HG03025 (cell line): ENCODE results near the gene C2orf76.
"Not testable (repeated sequence)": the region's sequence is repeated elsewhere in the genome, so short reads cannot be mapped to it uniquely, and the experiment has no call there.

Experiments used
- ATAC-seq: cut with Tn5 transposase; IDR thresholded peaks from one replicate; pipeline ENCODE4 v1.9.1; 2021; ENCODE audit warnings: mild to moderate bottlenecking, moderate library complexity; ENCODE audit not compliant: unreplicated experiment, low FRiP score

Gene C2orf76

DNA sequence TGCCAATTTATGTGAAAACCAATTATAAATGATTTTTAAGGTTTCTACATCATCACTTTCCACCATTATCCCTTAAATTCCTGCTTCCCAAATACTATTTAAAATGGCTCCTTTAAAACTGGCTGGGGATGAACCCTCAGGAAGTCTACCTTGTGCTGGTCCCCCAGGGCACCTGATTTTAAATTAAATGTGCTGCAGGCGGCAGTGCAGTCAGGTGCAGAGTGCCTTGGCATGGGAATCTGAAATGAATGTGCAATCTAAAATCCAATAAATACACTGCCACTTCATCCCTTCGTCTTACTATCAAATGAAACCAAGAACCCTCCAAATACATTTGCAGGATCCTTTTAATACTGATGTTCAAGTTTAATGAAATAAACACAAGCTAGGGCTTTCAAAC is 61.8 kb downstream of the C2orf76 start:
- no peak for ATAC-seq

GRCh38 chr2:119301413-119301812 is 65.2 kb downstream of the C2orf76 start:
- ATAC-seq: no peak

DNA sequence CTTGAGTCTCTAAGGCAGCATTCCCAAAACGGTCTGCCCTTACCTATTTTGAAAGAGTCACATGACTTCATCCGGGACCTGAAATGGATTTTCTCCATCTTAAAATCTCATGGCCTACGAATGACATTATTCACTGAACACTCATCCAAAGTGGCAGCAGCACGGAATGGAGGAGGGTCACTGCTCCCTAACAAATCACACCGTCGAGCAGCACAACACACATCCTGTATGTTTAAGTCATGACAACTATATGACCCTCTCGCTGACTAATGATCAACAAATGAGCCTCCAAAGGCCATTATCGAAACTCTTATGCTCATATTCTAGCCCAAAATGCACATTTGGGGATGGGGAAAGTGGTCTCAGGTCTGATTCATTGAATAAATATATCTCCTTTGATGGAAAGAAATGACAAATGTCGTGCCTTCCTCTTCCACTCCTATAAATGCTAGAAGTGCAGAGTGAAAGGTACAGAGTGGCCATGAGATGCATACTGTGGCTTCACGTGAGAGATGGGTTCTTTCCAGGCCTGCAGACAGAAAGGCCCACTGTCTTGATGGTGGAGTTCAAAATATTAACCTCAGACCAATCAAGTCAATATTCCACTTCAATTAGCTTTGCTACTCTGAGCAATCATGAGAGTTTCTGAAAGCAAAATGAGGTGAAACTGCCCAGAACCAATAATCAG is 70.8 kb downstream of the C2orf76 start:
- ATAC-seq: no peak

DNA sequence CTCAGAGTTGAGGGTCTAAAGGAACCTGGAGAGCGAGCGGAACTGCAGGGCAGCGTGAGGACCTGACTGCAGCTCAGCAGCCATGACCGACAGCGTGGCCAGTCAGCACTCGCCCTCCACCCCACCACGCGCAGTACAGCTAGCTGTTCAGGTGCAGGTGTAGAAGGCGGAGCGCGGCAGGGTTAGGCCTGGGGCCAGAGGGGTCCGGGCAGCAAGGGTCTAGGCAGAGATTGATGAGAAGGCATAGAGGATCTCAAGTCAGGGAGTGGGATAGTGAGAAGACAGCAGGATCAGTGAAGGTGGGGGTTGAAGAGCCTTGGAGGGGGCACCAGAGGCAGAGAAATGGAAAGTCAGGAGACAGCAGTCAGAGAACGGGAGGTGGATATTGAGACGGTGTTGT is 72.0 kb downstream of the C2orf76 start:
- no peak for ATAC-seq

DNA sequence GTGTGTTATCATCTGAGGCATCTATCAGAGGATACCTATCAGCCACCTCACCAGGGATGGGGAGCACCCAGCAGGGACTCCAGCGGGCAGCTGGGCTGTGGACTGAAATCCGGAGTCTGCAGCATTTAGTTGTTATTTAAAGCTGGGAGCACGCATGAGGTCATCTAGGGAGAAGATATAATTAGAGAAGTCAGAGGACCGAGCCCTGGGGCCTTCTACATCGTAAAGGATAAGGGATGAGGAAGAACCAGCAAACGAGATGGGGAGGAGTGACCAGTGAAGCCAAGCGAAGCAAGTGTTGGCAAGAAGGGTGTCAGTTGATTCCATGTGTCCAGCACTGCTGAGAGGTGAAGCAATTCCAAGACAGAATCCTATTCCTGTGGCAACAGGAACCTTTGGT is 72.7 kb downstream of the C2orf76 start:
- ATAC-seq: no peak

DNA sequence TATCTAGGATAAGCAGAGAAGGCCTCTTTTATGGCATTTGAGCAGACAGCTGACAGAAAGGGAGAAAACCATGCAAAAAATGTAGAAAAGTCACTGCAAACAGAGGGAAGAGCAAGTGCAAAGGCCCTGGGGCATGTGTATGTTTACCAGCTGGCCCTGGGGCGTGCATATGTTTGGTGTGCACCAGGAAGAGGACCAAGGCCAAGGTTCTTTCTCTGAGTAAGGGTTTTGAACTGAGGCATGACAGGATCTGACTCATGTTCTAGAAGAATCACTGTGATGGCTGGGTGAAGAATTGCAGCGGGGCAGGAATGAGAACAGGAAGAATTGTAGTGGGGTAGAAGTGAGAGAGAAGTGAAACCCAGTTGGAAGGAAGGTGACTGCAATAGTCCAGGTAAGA is 73.4 kb downstream of the C2orf76 start:
- ATAC-seq: no peak

GRCh38 chr2:119292226-119292625 is 74.4 kb downstream of the C2orf76 start:
- no peak for ATAC-seq

DNA sequence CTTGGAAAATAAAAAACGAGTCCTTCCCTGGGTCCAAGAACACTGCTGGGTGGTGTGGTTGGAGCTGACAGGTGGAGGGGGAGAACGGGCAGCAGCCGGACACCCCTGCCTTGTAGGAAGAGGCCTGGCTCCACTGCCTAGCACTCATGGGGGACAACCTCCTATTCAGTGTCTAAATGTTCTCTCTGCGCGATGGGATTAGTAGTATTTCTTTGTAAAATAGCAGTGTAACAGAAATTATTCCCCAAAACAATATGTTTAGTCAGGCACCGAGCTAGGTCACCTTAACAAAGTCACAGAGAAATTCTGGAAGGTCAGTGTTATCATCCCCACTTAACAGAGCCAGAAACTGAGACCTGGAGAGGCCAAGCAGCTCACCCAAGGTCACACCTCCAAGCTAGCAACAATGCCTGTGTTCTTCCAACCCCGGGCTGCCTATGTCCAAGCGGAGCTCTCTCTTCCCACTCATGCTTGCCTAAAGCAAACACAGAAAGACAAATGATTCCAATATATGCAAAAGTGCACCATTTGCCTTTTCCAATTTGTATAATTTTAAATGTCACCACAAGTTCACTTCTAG is 75.0 kb downstream of the C2orf76 start:
- no peak for ATAC-seq

- ATAC-seq: no peak
Measured at GRCh38 chr2:119290859-119291587, 75.6 kb downstream of the C2orf76 start.

DNA sequence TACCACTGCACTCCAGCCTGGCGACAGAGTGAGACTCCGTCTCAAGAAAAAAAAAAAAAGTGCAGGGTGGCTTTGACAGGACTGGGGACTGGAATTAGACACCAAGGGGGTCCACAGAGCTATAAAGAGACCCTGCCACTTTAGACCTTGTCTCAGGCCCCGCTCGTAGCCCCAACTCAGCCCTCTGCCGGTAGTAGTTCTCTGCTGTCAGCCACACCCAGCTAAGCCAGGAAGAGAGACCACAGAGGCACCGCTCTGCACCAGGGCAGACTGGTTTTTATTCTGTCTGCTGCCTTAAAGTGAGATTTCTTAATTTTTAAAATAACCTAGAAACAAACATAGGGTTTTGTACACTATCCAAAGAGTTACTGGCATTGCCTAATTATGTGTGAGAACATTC is 77.0 kb downstream of the C2orf76 start:
- no peak for ATAC-seq

DNA sequence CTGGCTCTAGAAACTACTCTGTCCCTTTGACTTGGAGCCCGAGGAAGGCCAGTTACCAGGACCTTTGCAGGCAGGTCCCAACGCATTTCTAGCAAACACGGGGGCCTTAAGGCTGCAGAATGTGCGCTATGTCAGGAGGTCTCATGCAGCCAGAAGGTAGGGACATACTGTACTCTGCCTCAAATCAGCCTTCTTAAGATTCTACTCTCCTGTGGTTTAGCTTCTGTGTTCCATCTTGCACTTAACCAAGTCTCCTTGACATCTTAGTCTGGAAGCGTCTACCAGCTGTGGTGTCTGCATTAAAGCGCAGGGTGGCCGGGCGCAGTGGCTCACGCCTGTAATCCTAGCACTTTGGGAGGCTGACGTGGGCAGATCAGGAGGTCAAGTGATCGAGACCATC is 77.5 kb downstream of the C2orf76 start:
- no peak for ATAC-seq

- ATAC-seq: no peak
Measured at GRCh38 chr2:119288576-119288975, 78.1 kb downstream of the C2orf76 start.

DNA sequence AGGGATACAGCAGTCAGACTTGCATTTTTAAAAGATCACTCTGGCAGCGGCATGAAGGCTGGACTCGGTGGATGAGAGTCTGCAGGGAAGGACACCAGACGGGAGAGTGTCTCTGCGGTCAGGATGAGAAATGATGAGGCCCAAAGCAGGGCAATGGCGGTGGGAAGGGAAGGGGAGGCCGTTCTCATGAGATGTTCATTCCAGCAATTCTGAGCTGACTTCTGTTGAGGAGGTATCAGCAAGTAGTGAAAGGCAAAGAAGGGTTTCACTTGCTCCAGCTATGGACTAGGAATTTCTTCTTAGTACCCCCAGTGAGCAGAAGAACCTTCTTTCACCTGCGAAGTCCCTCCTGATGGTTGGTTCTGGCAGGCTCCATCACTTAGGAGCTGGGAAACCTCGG is 80.0 kb downstream of the C2orf76 start:
- ATAC-seq: no peak

- no peak for ATAC-seq
Measured at GRCh38 chr2:119283873-119284331, 82.7 kb downstream of the C2orf76 start.

GRCh38 chr2:119282996-119283511 is 83.6 kb downstream of the C2orf76 start:
- ATAC-seq: no peak

DNA sequence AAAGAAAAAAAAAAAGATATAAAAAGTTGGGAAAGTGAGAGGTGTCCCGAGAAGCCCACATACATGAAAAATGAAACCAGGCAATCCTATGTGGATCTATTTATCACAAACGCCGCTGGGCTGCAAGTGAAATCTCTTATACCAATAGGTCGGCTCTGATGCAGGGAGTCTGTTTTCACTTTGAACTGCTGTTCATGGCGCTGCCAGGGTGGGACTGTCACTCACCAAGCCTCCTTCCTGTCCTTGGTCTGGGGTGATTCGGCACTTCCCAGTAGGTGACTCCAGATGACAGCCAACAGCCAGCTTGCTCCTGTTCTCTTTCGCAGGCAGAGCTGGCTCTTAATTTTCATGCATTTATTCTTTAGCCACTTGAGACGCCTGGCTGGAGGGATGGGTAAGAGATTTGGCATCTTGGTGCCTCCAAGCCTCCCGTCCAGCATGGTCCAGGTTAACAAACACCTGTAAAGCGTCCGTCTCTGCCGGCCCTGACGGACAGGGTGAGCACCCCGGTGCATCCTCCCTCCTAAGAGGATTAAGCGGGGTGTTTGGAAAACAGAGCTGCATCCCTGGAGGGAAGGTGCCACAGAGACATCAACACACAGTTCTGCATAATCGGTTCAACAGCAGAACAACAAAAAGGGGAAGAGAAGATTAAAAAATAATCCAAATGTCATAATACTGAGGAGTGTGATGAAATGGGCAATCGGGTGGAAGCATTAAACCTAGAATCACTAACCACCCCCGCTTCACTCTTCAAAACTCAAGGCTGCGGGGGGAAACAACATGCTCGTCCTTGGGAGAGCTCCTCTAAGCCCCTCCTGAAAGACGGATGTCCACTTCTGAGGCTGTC is 84.3 kb downstream of the C2orf76 start:
- ATAC-seq: no peak

DNA sequence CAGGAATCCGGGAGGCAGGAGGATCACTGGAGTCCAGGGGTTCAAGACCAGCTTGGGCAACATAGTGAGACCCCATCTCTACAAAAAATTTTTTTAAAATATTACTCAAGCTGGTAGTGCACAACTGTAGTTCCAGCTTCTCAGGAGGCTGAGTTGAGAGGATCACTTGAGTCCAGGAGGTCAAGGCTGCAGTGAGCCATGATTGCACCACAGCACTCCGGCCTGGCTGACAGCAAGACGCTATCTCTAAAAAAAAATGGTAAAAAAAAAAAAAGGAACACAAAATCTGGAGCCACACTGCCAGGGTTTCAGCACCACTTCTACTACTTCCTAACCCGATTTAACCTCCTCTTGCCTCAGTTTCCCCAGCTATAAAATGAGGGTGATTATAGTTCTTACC is 86.0 kb downstream of the C2orf76 start:
- no peak for ATAC-seq

DNA sequence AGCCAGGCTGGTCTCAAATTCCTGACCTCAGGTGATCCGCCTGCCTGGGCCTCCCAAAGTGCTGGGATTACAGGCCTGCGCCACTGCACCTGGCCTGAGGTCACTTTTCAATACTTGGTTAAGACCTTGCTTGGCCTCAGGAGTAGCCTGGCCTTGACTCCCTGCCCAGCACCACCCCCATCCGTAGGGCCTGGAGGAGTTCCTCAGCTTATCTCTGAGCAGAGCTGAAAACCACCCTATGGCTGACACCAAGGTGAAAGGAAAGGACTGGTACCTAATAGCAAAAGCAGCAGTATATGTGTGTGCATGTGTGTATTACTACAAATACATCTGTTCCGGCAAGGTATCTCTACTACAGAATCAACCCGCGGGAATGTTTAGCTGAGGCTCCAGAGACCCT is 87.0 kb downstream of the C2orf76 start:
- ATAC-seq: no peak

GRCh38 chr2:119278946-119279345 is 87.7 kb downstream of the C2orf76 start:
- no peak for ATAC-seq

GRCh38 chr2:119278385-119278784 is 88.2 kb downstream of the C2orf76 start:
- not testable (repeated sequence) for ATAC-seq

GRCh38 chr2:119276864-119277263 is 89.8 kb downstream of the C2orf76 start:
- no peak for ATAC-seq
